GM12892 (cell line): ENCODE results near the gene LSM2.

Experiments
- POLR2A ChIP-seq: IDR thresholded peaks from 2 replicates; pipeline ENCODE4 v1.6.1; 2011; ENCODE audit warnings: low read depth, low read length, control low read depth
- TAF1 ChIP-seq: IDR thresholded peaks from 2 replicates; pipeline ENCODE4 v1.6.1; 2011; ENCODE audit warnings: low read depth, mild to moderate bottlenecking, control low read depth, low read length, borderline replicate concordance

DNA sequence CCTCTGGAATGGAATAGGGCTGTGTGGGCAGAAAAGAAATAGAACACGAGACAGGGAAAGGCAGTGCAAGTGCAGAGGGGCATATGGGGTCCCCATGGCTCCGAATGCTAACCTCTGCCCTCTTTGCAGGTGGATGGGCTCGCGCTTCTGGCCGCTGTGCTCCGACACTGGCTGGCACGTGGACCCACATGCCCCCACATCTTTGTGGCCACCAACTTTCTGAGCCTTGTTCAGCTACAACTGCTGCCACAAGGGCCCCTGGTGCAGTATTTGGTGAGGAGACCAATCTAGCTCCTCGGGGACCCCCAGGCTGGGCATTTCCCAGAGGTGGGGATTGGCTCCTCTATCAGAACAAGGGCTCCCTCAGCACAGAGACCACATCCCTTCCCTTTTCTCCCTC, 45.4 kb downstream of the LSM2 start:
- TF ChIP-seq TAF1 (no peak), POLR2A (no peak)
